Muscle layer of duodenum (tissue), 2 donors: ENCODE results near the gene TMEM201.
"Not testable (repeated sequence)": the region's sequence is repeated elsewhere in the genome, so short reads cannot be mapped to it uniquely, and the experiment has no call there.

Source experiments
- H3K27ac ChIP-seq: one replicate; pipeline ENCODE4 v1.7.0; 2013; ENCODE audit warnings: mild to moderate bottlenecking, low read length
- H3K27me3 ChIP-seq: one replicate; pipeline ENCODE4 v1.7.0; 2013; ENCODE audit warnings: low read depth, mild to moderate bottlenecking, control low read depth, low read length
- H3K36me3 ChIP-seq, 2 donors: one replicate each; pipeline ENCODE4 v1.7.0; 2013; ENCODE audit warnings: low read length in 2 of 2, control low read depth in 1 of 2, mild to moderate bottlenecking in 1 of 2; ENCODE audit not compliant: insufficient read depth in 2 of 2, control insufficient read depth in 1 of 2
- H3K4me1 ChIP-seq, 2 donors: one replicate each; pipeline ENCODE4 v1.7.0; 2013; ENCODE audit warnings: low read length in 2 of 2, mild to moderate bottlenecking in 2 of 2, control low read depth in 1 of 2, moderate library complexity in 1 of 2; ENCODE audit not compliant: insufficient read depth in 2 of 2, control insufficient read depth in 1 of 2
- H3K4me3 ChIP-seq, 2 donors: one replicate each; pipeline ENCODE4 v1.7.0; 2013; ENCODE audit warnings: low read length in 2 of 2, low read depth in 1 of 2, mild to moderate bottlenecking in 1 of 2
- H3K9me3 ChIP-seq, 2 donors: one replicate each; pipeline ENCODE4 v1.7.0; 2013; ENCODE audit warnings: low read length in 2 of 2, control low read depth in 1 of 2, mild to moderate bottlenecking in 1 of 2; ENCODE audit not compliant: control insufficient read depth in 1 of 2
- donor health status: healthy.

Gene TMEM201

DNA sequence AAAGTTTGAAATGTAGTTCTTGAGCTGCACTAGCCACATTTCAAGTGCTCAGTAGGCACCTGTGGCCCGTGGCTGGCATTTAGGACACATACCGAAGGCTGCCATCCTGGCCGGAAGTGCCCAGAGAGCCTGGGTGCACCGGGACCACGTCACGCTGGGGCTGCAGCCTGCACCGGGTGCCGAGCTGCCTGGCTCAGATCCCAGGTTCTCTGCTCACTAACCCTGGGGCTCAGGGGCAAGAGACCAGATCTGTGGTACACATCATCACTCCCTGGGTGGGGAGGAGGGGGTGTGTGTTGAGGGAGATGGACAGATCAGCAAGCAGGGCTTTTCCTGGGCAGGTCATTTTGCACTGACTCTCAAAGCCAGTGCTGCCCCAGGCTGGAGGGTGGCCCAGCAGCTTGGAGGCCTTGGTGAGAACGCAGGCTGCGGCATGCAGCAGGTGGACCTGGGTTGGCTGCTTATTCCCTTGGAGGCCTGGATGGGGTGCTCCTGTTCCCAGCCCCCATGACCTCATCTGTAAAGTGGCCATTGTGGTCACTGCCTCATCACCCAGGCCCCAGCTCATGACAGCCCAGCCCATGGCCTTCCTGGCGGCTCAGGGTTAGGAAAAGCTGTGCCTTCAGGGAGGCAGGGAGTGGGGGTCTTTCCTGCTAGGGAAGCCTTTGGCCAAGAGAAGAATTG, 23.6 kb downstream of the TMEM201 start:
- H3K36me3 ChIP-seq = peaks cover 9 to 63% of the 10 kb centered on the region in 2 donors
- no peak overlapping the region for H3K27ac ChIP-seq
- no peaks in the 10 kb centered on the region for H3K4me1 ChIP-seq
- no peak overlapping the region for H3K4me3 ChIP-seq
- no peaks in the 10 kb centered on the region for H3K27me3 ChIP-seq
- H3K9me3 ChIP-seq = no peaks in the 10 kb centered on the region

DNA sequence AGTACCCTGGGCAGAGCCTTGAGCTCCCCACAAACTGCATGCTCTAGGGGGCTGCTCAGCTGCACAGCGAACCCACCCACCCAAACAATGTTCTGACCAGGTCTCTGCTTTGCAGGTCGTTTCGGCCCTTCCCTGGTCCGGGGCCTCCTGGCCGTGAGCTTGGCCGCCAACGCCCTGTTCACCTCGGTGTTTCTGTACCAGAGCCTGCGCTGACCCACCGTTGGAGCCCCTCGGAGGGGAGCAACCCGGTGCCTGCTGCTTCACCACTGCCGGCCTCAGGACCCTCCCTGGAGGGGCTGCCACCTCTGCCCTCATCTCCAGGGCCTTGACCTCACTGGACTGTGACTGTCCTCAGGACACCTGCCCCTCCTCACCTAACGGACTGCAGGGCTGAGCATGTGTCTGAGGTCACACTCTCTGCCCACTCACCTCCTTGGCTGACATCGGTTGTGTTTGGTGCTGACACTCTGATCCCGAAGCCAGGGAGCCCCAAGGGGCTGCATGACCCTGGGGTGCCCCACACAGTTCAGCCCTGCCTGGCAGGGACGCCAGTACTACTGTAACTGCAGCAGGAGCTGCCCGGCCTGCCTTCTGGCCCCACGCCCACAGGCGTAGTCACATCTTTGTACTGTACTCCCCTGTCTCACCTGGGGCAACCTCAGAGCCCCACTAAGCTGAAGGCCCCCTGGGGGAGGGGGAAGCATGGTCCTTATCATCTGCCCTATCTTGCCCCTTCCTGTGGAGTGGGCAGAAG, 24.3 kb downstream of the TMEM201 start:
- no peaks in the 10 kb centered on the region for H3K9me3 ChIP-seq
- H3K27me3 ChIP-seq = no peaks in the 10 kb centered on the region
- H3K27ac ChIP-seq = no peak overlapping the region
- no peak overlapping the region for H3K4me3 ChIP-seq
- H3K36me3 ChIP-seq = peaks cover 9 to 56% of the 10 kb centered on the region in 2 donors
- H3K4me1 ChIP-seq = no peaks in the 10 kb centered on the region

DNA sequence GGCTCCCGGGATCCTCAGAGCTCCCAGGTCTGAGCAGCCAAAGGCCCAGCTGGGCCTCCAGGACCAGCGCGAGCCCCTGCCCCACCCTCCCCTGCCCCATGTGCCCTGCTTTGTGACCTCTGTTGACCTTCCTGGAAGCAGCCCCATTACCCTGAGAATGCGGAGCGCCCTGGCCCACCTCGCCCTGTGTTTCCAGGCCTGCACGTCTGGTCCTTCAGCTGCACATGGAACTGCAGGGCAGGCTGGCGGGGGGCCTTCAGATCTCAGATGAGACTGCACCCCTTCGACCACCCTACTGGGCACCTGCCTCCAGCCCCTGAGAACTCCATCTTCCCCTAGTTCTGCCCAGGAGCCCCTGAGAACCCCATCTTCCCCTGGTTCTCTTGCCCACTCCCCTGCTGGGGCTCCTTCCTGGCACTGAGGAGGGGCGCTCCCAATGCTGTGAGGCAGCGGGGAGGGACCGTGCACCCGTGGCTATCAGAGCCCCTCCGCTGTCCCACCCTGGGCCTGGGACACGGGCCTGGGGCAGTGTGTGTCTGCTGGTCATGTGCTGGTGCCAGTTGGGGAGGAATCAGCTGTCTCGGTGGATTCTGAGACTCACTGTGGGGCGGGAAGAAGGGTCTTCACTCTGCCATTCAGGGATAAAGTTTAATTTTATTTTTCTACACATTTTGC, 25.1 kb downstream of the TMEM201 start:
- H3K36me3 ChIP-seq = peaks cover 9 to 48% of the 10 kb centered on the region in 2 donors

DNA sequence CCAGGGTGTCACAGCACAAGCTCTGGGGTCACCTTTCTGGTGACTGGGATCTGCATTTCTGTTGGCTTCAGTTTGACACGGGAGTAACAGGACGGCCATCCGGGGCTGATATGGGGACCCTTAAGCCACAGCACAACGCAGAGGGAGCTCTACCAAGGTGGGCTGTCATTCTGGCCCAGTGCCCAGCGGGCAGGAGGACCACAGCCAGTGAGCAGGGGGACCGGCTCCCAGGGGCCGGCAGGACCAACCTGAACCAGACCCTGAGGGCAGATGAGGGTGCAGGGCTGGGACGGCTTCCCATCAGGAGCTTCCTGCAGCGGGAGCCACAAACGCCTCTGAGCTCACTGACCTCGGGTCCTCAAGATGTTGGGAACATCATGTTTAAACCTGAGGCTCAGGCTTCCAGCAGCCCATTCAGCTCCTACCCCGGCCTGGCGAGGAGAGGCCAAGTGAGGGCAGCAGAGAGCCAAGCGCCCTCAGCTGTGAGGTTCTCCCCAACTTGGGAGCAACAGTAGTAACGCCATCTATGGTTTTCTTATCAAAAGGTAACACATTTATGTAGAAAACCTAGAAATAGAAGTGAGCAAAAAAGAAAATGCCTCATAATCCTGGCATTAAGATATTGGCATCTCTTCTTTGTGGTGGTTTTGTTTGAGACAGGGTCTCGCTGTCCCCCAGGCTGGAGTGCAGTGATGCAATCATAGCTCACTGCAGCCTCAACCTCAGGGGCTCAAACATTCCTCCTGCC, 26.8 kb downstream of the TMEM201 start:
- Histone ChIP-seq H3K4me1 (no peaks in the 10 kb centered on the region), H3K27ac (no peak overlapping the region), H3K4me3 (no peak overlapping the region), H3K36me3 (peaks cover 5 to 31% of the 10 kb centered on the region in 2 donors), H3K27me3 (no peaks in the 10 kb centered on the region), H3K9me3 (no peaks in the 10 kb centered on the region)

More for the DNA sequence above, 25.1 kb downstream of the TMEM201 start:
- Histone ChIP-seq H3K27me3 (no peaks in the 10 kb centered on the region), H3K9me3 (no peaks in the 10 kb centered on the region), H3K4me3 (no peak overlapping the region), H3K27ac (no peak overlapping the region), H3K4me1 (no peaks in the 10 kb centered on the region)

DNA sequence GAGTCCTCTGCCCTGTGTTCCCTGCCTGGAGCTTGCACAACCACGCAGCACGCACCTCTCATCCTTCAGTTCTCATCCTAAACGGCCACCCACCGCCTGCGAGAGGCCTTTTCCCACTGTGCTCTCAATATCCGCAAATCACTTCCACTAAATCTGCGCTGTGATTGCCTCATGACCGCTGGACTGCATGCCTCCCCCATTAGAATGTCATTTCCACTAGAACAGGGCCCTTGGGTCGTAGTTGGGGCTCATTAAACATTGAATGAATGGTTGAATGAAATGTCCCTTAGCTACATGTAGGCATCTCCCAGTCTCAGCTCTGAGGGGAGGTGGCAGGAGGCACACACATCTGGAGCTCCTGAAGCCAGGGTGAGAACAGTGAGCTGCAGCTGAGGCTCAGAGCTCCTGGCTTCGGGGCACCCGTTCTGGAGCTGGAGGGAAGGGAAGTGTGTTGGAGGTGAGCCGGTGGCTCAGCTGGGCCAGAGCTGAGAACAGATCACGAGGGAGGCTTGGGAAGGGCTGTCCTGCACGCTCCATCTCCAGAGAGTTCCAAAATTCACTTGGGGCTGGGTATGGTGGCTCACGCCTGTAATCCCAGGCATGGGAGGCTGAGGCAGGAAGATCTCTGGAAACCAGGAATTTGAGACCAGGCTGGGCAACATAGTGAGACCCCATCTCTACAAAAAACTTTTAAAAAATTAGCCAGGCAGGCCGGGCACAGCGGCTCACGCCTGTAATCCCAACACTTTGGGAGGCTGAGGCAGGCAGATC, 30.4 kb downstream of the TMEM201 start:
- H3K4me1 ChIP-seq = no peaks in the 10 kb centered on the region
- no peak overlapping the region for H3K4me3 ChIP-seq
- no peaks in the 10 kb centered on the region for H3K27me3 ChIP-seq
- H3K36me3 ChIP-seq = no peaks in the 10 kb centered on the region
- no peaks in the 10 kb centered on the region for H3K9me3 ChIP-seq
- no peak overlapping the region for H3K27ac ChIP-seq

DNA sequence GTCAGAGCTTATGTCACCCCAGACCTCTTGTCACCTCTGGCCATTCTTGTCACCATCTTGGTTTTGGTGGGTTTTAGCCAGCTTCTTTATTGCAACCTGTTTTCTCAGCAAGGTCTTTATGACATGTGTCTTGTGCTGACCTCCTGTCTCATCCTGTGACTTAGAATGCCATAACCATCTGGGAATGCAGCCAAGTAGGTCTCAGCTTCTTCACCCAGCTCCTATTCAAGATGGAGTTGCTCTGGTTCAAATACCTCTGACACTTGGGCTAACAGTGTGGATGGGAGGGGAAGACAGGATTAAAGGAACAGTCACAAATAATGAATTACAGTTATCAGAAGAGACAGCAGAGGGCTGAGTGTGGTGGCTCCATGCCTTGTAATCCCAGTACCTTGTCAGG, 32.3 kb downstream of the TMEM201 start:
- H3K4me1 ChIP-seq = no peaks in the 10 kb centered on the region
- no peaks in the 10 kb centered on the region for H3K9me3 ChIP-seq
- H3K4me3 ChIP-seq = no peak overlapping the region
- H3K27ac ChIP-seq = no peak overlapping the region
- H3K36me3 ChIP-seq = no peaks in the 10 kb centered on the region
- H3K27me3 ChIP-seq = no peaks in the 10 kb centered on the region

DNA sequence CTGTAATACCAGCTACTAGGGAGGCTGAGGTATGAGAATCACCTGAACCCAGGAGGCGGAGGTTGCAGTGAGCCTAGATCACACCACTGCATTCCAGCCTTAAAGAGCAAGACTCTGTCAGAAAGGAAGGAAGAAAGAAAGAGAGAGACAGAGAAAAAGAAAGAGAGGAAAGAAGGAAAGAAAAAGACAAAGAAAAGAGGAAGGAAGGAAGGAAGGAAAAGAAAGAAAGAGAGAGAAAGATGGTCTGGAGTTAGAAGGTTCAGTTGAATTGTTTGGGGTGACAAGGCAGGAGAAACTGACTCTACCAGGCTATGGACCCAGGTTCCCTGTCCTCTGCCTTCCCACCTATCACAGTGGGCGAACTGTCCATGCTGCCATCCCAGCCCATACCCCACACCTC, 35.4 kb downstream of the TMEM201 start:
- Histone ChIP-seq H3K27me3 (no peaks in the 10 kb centered on the region), H3K27ac (no peak overlapping the region)

DNA sequence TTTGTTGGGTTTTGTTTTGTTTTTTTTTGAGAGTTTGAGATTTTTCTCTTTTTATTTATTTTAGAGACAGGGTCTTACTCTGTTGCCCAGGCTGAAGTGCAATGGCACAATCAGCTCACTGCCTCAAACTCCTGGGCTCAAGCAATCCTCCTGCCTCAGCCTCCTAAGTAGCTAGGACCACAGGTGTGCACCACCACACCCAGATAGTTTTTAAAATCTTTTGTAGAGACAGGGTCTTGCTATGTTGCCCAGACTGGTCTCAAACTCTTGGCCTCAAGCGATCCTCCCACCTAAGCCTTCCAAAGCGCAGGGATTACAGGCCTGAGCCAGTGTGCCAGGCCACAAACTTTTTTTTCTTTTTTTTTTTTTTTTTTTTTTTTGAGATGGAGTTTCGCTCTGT, 36.3 kb downstream of the TMEM201 start:
- not testable (repeated sequence) for H3K27ac ChIP-seq, H3K36me3 ChIP-seq, H3K27me3 ChIP-seq, H3K4me1 ChIP-seq, H3K9me3 ChIP-seq, H3K4me3 ChIP-seq

More for the DNA sequence above, 35.4 kb downstream of the TMEM201 start:
- Histone ChIP-seq H3K36me3 (no peaks in the 10 kb centered on the region), H3K4me1 (peaks cover 0 to 7% of the 10 kb centered on the region in 2 donors), H3K9me3 (no peaks in the 10 kb centered on the region), H3K4me3 (no peak overlapping the region)

DNA sequence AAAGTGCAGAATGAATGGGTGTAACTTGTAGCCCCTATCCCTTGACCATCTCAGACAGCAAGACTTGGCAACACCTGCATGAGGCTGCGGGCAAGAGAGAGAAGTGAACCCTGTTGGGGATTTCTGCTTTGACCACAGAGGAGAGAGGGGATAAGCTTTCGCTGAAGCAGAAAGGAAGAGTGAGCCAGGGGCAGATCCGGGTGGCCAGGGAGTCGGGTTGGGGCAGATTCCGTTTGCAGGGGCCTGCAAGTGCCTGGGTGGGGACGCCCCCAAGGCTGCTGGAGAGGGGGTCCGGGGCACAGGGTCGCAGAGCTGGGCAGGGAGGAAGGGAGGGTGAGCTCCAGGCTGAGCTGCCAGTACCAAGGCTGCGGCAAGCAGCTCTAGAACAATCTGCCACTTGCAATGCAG, 37.5 kb downstream of the TMEM201 start:
- Histone ChIP-seq H3K4me3 (no peak overlapping the region), H3K9me3 (no peaks in the 10 kb centered on the region), H3K4me1 (peaks cover 0 to 7% of the 10 kb centered on the region in 2 donors), H3K27ac (no peak overlapping the region), H3K36me3 (no peaks in the 10 kb centered on the region), H3K27me3 (no peaks in the 10 kb centered on the region)

DNA sequence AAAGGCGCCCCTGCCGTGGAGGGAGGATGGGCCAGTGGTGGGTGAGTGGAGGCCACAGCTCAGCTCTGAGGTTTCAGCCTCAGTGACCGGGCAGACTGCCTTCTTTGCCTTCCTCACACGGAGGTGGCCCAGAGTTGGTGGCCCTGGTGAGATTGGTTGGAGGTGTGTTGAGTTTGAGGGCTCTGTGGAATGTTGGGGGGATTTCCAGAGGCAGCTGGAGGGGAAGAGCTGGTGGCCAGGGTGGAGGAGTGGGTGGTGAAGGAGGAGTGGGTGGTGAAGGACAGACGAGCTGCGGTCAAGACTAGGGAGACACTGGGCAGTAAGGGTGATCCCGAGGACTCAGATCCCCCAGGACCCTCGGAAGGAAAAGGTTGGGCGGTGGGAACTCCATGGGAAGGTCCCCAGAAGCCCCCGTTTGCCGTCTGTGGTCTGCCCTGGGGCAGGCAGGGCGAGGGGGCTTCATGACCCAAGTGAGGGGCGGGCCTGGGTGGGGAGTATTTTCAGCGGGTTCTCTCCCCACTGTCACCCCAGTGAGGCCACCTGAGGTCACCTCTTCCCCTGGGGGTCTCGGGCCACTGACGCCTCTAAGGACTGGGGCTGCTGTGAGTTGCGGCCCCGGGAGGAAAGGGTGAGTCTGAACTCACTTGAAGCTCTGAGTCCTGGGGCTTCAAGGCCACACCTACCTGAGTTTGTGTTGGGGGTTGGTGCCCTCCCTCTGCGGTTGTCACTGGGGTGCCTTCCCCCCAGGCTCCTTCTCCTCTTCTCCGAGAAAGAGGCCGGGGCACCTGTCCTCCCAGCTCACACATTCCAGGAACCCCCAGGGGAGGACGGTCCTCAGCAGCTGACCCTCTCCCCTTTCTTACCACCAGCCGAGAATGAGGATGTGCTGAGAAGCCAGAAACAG, 40.1 kb downstream of the TMEM201 start:
- Histone ChIP-seq H3K9me3 (no peaks in the 10 kb centered on the region), H3K36me3 (no peaks in the 10 kb centered on the region), H3K4me1 (peaks cover 0 to 7% of the 10 kb centered on the region in 2 donors), H3K4me3 (no peak overlapping the region), H3K27ac (no peak overlapping the region), H3K27me3 (no peaks in the 10 kb centered on the region)
